ENCODE measurements around the gene DCK. TPM values are rescaled to one million over a fixed set of nuclear protein-coding genes. Genes with fewer than 3 reads are reported as not detected.

DCK gene
- total RNA-seq, 1 donor from 2014 or later: 15.5 TPM

GRCh38 chr4:70992391-70992881 is 1.0 kb upstream of the DCK start:
- H3K4me3 Mint-ChIP-seq: peak overlapping the region; percentile 94
- no peak for DNase-seq (ENCODE audit: extremely low spot score, unreplicated experiment)
- peaks cover 28% of the 10 kb centered on the region for H3K4me1 Mint-ChIP-seq (ENCODE audit: unreplicated experiment)
- H3K27ac Mint-ChIP-seq: peak overlapping the region; percentile 90
- H3K36me3 Mint-ChIP-seq: peaks cover 6% of the 10 kb centered on the region
- no peaks in the 10 kb centered on the region for H3K9me3 Mint-ChIP-seq
- no peaks in the 10 kb centered on the region for H3K27me3 Mint-ChIP-seq
- TF ChIP-seq, protein P1, sequence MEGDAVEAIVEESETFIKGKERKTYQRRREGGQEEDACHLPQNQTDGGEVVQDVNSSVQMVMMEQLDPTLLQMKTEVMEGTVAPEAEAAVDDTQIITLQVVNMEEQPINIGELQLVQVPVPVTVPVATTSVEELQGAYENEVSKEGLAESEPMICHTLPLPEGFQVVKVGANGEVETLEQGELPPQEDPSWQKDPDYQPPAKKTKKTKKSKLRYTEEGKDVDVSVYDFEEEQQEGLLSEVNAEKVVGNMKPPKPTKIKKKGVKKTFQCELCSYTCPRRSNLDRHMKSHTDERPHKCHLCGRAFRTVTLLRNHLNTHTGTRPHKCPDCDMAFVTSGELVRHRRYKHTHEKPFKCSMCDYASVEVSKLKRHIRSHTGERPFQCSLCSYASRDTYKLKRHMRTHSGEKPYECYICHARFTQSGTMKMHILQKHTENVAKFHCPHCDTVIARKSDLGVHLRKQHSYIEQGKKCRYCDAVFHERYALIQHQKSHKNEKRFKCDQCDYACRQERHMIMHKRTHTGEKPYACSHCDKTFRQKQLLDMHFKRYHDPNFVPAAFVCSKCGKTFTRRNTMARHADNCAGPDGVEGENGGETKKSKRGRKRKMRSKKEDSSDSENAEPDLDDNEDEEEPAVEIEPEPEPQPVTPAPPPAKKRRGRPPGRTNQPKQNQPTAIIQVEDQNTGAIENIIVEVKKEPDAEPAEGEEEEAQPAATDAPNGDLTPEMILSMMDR (conservative IDR thresholded peaks at IDR 0.05): no peak

- Mint-ChIP-seq H3K36me3 (peaks cover 16% of the 10 kb centered on the region), H3K4me1 (ENCODE audit: unreplicated experiment) (peaks cover 29% of the 10 kb centered on the region), H3K27ac (peak overlapping the region; percentile 90), H3K9me3 (no peaks in the 10 kb centered on the region), H3K27me3 (no peaks in the 10 kb centered on the region), H3K4me3 (peak overlapping the region; percentile 94)
- no peak for DNase-seq (ENCODE audit: extremely low spot score, unreplicated experiment)
- TF ChIP-seq, protein P1 (conservative IDR thresholded peaks at IDR 0.05): no peak
Measured at GRCh38 chr4:70994069-70994366, 569 bp downstream of the DCK start.

- no peak for DNase-seq (ENCODE audit: extremely low spot score, unreplicated experiment)
- Mint-ChIP-seq H3K9me3 (no peaks in the 10 kb centered on the region), H3K4me1 (ENCODE audit: unreplicated experiment) (peaks cover 29% of the 10 kb centered on the region), H3K4me3 (peak overlapping the region; percentile 94), H3K36me3 (peaks cover 21% of the 10 kb centered on the region), H3K27me3 (no peaks in the 10 kb centered on the region), H3K27ac (peak overlapping the region; percentile 90)
- TF ChIP-seq, protein P1 (conservative IDR thresholded peaks at IDR 0.05): no peak
Measured at GRCh38 chr4:70994387-70995099, 1.1 kb downstream of the DCK start.

DNA sequence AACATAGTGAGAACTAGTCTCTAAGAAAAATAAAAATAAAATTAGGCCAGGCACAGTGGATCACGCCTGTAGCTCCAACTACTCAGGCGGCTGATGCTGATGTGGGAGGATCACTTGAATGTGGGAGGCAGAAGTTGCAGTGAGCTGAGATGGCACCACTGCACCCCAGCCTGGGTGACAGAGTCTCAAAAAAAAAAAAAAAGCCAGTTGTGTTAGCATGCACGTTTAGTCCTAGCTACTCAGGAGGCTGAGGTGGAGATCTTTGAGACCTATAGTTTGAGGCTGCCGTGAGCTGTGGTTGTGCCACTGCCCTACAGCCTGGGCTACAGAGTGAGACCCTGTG is 2.5 kb downstream of the DCK start:
- TF ChIP-seq, protein P1 (conservative IDR thresholded peaks at IDR 0.05): no peak
- no peak overlapping the region for H3K27ac Mint-ChIP-seq
- H3K27me3 Mint-ChIP-seq: no peaks in the 10 kb centered on the region
- H3K4me1 Mint-ChIP-seq (ENCODE audit: unreplicated experiment): peaks cover 29% of the 10 kb centered on the region
- peaks cover 36% of the 10 kb centered on the region for H3K36me3 Mint-ChIP-seq
- H3K4me3 Mint-ChIP-seq: peak overlapping the region; percentile 64
- DNase-seq (ENCODE audit: extremely low spot score, unreplicated experiment): no peak
- peaks cover 3% of the 10 kb centered on the region for H3K9me3 Mint-ChIP-seq

DNA sequence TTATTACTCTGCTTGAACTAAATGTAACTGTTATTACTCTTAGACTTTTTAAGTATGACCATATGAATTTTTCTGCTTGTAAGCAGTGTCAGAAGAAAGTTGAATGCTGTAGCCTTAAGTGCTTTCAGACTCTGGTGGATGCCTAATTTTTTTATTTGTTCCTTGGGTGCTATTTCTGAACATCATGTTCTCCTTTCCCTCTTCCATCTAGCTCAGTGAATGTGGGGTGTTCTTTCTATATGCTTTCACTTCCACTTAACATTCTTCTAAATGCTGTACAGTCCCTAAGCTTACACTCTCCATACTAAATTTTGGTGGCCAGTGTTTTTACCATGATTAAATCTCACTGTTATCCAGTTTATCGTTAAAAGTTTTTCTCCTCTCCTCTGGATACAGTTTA is 3.6 kb downstream of the DCK start:
- peaks cover 46% of the 10 kb centered on the region for H3K36me3 Mint-ChIP-seq
- peaks cover 8% of the 10 kb centered on the region for H3K9me3 Mint-ChIP-seq
- peak overlapping the region; percentile 64 for H3K4me3 Mint-ChIP-seq
- DNase-seq (ENCODE audit: extremely low spot score, unreplicated experiment): no peak
- no peaks in the 10 kb centered on the region for H3K27me3 Mint-ChIP-seq
- H3K4me1 Mint-ChIP-seq (ENCODE audit: unreplicated experiment): peaks cover 29% of the 10 kb centered on the region
- no peak overlapping the region for H3K27ac Mint-ChIP-seq
- TF ChIP-seq, protein P1 (conservative IDR thresholded peaks at IDR 0.05): no peak

Data from type B pancreatic cell (in vitro differentiated cells).